ENCODE results near the gene SLC25A19.

SLC25A19 gene

DNA sequence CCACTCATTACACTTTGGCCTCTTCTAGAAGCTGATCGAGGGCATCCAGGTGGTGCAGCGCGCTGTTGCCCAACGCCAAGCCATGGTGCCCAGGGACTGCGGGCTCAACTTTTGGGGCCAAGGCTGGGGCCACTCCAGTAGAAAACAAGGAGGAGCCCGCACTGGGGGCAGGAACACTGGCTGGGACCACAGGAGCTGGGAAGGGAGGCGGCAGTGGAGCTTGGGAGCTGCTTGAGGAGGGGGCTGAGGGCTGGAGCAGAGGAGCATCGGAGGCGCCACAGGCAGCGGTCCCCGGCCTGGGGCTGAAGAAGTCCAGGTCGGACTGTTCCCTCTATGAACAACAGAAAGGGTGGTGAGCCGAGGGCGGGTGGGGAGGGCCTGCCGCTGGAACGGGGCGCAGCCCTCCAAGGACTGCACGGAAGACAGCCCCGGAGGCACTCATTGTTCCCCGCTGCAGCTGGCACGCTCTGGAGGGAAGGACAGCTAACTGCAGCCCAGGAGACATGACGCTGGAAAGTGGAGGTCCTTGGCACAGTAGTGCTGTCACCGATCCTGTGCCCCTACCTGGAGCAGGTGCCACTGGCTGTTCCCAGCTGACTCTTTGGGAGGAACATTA, 49.3 kb downstream of the SLC25A19 start:
- DNase-seq = no peak

DNA sequence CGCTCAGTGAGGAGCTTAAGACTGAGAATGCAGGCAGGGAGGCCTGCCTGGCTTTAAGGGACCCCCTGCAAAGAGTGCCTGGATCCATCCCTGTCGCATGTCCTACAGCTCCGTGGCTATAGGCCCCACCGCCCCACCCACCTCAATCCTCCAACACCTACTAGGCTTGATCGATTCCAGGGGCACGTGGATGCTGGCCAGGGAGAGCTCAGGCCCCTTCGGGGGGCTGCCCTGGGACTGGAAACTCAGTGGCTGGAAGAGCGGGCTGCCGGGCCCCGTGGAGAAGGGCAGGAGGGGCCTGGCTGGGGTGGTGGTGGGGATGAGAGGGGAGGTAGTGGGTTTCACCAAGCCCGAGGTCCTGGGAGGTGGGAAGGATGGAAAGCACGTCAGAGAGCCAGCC, 50.0 kb downstream of the SLC25A19 start:
- no peak for DNase-seq

DNA sequence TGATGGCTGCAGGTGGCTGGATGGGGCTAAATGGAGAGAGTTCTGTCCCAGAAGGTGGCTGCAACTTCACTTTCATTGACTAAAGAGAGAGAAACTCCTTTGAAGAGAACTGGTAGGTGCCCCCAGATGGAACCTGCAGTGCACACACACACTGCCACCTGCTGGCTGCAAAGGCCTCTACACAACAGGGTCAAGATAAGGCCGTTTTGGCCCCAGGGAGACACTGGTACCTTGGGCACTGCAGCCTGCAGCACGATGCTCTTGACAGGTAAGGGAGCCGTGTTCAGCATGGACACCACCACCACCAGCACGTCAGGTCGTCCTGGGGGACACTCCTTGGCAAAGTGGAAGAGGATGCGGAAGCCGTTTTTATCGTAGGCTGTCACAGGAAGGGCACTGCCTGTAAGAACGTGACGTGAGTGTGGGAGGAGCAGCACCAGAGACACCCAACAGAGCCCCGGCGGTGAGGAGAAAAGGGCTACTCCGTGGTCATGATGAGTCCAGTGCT, 50.5 kb downstream of the SLC25A19 start:
- DNase-seq = peak; percentile 63

DNA sequence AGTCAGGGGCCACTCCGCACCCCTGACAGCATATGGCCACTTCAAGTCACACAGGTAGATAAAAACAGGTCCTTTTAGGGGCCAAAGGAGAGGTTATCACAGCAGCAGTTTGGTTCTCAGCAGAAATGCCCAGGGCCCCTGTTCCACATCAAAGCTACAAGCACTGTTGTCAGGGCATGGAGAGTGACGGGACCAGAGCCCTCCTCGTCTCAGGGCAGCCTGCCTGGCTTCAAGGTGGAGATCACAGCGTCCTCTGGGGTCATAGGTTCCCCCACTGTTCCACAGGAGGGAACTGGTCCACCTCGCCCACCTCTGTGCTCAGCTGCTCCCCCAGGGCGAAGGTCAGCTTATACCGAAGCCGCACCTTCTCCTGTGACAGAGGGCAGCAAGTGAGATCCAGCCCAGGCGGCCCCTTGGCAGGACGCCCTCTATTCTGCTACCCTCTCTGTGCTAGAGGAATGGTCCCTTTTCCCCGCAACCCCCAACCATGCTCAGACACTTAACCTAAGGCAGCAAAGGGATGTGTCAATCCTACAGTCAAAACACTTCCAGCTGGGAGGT, 51.1 kb downstream of the SLC25A19 start:
- DNase-seq = no peak

DNA sequence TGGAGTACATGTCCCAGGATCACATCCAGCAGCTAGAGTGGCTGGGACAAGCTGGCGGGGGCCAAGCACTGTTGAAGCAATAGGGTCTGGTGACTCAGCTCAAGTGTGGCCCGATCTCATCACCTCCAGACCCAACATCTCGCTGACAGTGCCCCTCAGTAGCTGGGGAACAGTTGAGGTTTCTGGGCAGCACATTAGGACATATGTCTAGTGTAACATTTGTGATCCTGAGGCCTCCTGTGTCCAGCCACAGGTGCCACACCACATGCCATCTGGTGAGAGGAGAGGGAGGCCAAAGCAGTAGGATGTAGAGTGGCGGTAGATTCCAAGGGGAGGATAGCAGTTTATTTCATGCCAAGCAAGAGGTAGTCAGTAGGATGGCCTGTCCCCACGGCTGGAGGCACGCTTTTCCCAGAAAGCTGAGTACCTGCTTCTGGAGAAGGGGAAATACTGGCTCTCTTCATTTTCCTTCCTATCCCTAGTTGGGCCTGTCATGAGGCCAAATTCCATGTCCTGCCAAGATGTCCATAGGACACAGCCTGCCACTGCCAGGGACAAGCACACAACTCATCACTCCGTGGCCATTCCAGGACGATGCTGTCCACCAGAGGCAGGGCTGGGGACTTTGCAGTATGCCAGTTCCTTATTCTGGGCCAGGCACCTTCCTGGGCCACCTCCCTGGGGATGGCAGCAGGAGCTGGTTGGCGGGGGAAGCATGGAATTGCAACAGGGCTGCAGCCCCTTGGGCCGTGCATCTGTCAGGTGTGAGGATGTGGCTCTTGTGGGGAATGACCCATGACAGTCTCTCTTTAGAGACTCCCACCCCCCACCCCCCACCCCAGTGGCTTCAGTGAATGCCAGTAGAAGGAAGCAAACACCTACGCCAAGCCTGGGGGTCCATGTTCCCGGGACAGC, 51.9 kb downstream of the SLC25A19 start:
- no peak for DNase-seq

DNA sequence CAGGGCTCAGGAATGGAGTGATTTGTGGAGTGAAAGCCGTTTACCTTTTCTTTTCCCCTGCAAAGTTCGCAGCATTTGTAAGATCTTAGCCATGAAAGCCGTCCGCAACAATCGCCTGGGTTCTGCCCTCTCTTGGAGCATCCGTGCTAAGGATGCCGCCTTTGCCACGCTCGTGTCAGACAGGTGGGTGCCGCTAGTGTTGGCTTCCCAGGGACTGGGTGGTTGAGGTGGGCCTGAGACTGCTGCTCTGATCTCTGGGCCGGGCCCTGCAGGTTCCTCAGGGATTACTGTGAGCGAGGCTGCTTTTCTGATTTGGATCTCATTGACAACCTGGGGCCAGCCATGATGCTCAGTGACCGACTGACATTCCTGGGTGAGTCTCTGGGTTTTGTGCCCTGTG, 56.4 kb downstream of the SLC25A19 start:
- no peak for DNase-seq

DNA sequence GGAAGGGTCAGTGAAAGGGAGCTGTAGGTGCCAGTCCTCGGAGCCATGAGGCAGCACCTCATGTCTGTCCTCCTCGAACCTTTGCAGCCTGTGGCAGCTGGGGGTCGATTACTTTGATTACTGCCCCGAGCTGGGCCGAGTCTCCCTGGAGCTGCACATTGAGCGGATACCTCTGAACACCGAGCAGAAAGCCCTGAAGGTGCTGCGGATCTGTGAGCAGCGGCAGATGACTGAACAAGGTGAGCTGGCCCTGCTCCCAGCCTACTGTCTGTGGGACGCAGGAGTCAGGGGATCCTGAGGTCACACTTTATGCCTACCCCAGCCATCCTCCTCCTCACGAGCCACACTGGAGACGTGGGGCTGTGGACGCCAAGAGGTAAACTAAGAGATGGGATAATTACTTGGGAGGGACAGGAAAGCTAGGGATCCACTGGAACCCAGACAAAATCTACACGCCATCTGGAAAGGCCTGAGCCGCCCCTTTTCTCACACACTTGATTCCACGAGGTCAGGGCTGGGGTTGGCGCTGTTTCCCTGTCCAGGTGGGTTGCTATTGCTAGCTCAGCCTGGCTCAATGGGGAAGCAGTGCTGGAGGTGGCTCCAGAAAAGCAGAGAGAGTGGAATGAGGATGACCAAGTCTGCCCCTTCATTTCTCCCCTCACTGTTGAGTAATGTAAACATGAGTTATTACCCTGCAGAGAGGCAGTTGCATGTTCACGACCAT, 57.3 kb downstream of the SLC25A19 start:
- no peak for DNase-seq

DNA sequence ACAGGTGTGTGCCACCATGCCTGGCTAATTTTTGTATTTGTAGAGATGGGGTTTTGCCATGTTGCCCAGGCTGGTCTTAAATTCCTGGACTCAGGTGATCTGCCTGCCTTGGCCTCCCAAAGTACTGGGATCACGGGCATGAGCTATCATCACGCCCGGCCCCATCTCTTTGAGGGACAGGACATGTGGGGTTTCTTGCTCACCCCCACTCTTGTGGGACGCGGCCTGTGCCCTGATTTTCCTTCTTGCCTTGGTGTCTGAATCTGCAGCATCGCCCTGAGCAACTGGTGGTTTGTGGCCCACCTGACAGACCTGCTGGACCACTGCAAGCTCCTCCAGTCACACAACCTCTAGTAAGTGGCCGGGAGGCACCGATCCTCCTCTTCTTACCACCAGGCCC, 58.2 kb downstream of the SLC25A19 start:
- DNase-seq = no peak

DNA sequence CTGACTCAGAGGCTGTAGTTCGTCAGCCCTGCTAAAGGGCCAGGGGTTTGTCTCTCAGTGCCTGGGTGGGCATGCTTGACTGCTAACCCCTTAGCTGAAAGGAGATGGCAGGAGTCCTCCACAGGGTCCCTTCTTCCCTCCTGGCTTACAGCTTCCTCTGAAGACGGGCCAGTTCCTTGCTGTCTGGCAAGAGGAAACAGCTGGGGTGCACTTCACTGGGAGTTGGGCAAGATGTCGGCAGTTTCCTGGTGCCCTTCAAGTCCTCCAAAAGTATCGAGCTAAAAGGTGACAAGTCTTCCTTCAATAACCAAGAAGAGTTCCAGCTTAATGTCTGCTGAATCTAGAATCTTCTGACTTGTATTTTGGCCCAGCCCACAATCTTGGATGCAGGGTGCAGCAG, 60.4 kb downstream of the SLC25A19 start:
- no peak for DNase-seq

DNA sequence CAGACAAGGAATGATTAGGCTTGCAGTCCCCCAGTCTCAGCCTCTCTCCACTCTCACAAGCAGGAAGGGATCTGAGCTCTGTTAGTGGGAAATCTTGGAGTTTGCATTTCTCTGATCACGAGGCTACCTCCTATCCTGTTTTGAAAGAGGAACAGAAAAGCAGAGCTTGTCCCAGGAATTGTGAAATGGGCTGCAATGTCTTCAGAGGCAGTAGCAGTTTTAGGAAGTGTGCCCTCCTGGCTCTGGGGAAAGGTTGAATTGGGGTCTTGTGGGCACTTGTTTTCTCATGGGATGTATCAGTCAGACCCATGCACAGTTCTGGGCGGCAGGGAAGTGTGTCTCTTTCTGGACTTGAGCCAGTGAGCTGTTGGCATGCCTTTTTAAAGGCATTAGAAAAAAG, 60.9 kb downstream of the SLC25A19 start:
- no peak for DNase-seq

DNA sequence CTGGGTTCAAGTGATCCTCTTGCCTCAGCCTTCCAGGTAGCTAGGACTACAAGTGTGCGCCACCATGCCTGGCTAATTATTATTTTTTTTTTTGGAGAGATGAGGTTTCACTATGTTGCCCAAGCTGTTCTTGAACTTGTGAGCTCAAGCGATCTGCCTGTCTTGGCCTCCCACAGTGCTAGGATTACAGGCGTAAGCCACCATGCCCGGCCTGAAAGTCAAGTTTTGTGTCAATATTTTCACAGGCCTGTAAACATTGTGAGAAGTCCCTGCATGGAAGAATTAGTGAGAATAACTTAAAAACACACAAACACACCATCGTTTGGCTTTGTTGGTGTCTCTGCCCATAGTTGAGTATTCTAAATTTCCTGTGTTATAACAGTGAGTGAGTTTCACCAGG, 61.5 kb downstream of the SLC25A19 start:
- DNase-seq = no peak

DNA sequence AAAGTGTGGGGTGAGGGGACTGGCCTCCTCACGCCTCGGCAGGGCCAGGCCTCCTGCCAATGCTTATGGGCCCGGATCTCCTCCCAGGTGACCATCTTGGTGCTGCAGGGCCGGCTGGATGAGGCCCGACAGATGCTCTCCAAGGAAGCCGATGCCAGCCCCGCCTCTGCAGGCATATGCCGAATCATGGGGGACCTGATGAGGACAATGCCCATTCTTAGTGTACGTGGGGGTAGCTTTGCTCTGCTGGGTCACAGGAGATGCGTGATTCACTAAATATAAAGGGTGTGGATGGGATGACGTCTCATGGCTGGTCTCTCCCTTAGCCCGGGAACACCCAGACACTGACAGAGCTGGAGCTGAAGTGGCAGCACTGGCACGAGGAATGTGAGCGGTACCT, 64.2 kb downstream of the SLC25A19 start:
- DNase-seq = no peak
